ENCODE data around the gene HSD17B13. TPM values are rescaled to one million over a fixed set of nuclear protein-coding genes. Genes with fewer than 3 reads are reported as not detected.
"Not testable (repeated sequence)": the region's sequence is repeated elsewhere in the genome, so short reads cannot be mapped to it uniquely, and the experiment has no call there.

Gene HSD17B13
- total RNA-seq, 1 donor from 2014 or later, result 0.31 TPM

DNA sequence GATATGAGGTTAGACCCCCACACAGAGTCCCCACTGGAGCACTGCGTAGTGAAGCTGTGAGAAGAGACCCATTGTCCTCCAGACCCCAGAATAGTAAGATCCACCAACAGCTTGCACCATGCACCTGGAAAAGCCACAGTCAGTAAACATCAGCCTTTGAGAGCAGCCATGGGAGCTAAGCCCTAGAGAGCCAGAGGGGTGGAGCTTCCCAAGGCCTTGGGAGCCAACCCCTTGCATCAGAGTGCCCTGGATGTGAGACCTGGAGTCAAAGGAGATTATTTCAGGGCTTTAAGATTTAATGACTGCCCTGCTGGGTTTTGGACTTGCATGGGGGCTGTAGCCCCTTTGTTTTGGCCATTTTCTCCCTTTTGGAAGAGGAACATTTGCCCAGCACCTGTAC lies 35.7 kb downstream of the HSD17B13 start:
- no peak for DNase-seq (ENCODE audit: low spot score, unreplicated experiment)
- H3K36me3 Mint-ChIP-seq (ENCODE audit: insufficient read depth), result no peaks in the 10 kb centered on the region
- H3K4me1 Mint-ChIP-seq (ENCODE audit: low read depth), result no peaks in the 10 kb centered on the region
- no peaks in the 10 kb centered on the region for H3K27me3 Mint-ChIP-seq
- H3K4me3 Mint-ChIP-seq (ENCODE audit: low read depth), result no peak overlapping the region
- peaks cover 22% of the 10 kb centered on the region for H3K9me3 Mint-ChIP-seq (ENCODE audit: low read depth)
- TF ChIP-seq, protein P1, sequence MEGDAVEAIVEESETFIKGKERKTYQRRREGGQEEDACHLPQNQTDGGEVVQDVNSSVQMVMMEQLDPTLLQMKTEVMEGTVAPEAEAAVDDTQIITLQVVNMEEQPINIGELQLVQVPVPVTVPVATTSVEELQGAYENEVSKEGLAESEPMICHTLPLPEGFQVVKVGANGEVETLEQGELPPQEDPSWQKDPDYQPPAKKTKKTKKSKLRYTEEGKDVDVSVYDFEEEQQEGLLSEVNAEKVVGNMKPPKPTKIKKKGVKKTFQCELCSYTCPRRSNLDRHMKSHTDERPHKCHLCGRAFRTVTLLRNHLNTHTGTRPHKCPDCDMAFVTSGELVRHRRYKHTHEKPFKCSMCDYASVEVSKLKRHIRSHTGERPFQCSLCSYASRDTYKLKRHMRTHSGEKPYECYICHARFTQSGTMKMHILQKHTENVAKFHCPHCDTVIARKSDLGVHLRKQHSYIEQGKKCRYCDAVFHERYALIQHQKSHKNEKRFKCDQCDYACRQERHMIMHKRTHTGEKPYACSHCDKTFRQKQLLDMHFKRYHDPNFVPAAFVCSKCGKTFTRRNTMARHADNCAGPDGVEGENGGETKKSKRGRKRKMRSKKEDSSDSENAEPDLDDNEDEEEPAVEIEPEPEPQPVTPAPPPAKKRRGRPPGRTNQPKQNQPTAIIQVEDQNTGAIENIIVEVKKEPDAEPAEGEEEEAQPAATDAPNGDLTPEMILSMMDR (IDR thresholded peaks at IDR 0.05; ENCODE audit: unreplicated experiment), result no peak
- H3K27ac Mint-ChIP-seq, result no peak overlapping the region

DNA sequence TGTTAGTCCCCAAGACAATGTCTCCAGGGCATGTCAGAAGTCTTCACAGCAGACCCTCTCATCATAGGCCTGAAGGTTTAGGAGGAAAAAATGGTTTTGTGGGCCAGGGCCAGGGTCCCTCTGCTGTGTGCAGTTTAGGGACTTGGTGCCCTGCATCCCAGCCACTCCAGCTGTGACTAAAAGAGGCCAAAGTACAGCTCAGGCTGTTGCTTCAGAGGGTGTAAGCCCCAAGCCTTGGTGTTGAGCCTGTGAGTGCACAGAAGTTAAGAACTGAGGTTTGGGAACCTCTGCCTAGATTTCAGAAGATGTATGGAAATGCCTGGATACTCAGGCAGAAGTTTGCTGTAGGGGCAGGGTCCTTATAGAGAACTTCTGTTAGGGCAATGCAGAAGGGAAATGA lies 38.4 kb downstream of the HSD17B13 start:
- H3K27me3 Mint-ChIP-seq; H3K4me3 Mint-ChIP-seq (ENCODE audit: low read depth); H3K27ac Mint-ChIP-seq; H3K36me3 Mint-ChIP-seq (ENCODE audit: insufficient read depth); H3K4me1 Mint-ChIP-seq (ENCODE audit: low read depth); DNase-seq (ENCODE audit: low spot score, unreplicated experiment): not testable (repeated sequence)
- H3K9me3 Mint-ChIP-seq (ENCODE audit: low read depth), result peaks cover 22% of the 10 kb centered on the region

DNA sequence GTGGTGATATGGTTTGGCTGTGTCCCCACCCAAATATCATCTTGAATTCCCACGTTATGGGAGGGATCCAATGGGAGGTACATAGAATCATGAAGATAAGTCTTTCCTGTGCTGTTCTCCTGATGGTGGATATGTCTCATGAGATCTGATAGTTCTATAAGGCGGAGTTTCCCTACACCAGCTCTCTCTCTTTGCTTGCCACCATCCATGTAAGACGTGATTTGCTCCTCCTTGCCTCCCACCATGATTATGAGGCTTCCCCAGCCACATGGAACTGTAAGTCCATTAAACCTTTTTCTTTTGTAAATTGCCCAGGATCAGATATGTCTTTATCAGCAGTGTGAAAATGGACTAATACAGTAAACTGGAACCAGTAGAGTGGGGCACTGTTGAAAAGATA lies 39.5 kb downstream of the HSD17B13 start:
- Mint-ChIP-seq H3K27me3 (no peaks in the 10 kb centered on the region), H3K36me3 (ENCODE audit: insufficient read depth) (no peaks in the 10 kb centered on the region), H3K4me3 (ENCODE audit: low read depth) (no peak overlapping the region), H3K4me1 (ENCODE audit: low read depth) (peaks cover 6% of the 10 kb centered on the region), H3K27ac (no peak overlapping the region), H3K9me3 (ENCODE audit: low read depth) (peaks cover 22% of the 10 kb centered on the region)
- TF ChIP-seq, protein P1 (IDR thresholded peaks at IDR 0.05; ENCODE audit: unreplicated experiment), result no peak
- DNase-seq (ENCODE audit: low spot score, unreplicated experiment), result no peak

DNA sequence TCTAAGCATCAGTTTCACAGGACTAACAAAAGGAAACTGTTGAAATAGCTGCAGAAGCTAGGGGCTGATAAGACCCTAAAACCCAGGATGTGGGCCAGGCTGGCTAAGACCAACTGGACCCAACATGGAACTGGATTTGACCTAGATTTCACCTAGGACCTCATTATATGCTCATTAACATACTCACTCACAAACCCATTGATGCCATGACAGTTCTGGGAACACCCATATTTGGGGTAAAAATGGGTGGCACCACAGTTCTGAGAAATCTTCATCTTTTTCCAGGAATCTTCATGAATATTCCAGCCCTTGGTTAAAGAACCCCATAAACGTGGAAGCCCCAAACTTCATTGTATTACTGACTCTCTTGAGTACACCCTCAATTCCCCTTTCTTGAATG lies 41.1 kb downstream of the HSD17B13 start:
- peaks cover 15% of the 10 kb centered on the region for H3K9me3 Mint-ChIP-seq (ENCODE audit: low read depth)
- TF ChIP-seq, protein P1 (IDR thresholded peaks at IDR 0.05; ENCODE audit: unreplicated experiment), result no peak
- DNase-seq (ENCODE audit: low spot score, unreplicated experiment), result no peak
- H3K4me3 Mint-ChIP-seq (ENCODE audit: low read depth), result no peak overlapping the region
- H3K27ac Mint-ChIP-seq, result no peak overlapping the region
- no peaks in the 10 kb centered on the region for H3K36me3 Mint-ChIP-seq (ENCODE audit: insufficient read depth)
- peaks cover 8% of the 10 kb centered on the region for H3K4me1 Mint-ChIP-seq (ENCODE audit: low read depth)
- no peaks in the 10 kb centered on the region for H3K27me3 Mint-ChIP-seq

DNA sequence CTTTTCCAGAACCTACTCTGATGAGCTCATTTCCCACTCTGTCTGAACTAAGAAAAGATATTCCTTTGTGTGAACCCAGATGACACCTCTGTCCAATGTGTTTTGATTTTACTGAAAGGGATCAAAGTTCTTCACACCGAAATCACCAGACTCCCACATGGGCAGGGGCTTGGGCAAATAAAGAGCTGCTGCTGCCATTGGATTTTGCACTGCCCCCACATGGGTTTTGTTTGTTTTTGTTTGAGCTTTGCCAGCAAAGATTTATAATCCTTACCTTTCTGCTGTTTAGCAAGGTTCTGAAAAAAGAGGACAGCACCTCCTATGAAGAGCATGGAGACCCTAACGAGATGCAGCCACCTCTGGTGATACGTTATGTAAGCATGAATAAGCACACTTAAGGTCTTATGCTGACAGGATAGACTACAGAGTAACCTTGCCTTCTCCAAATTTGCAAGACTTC lies 44.3 kb downstream of the HSD17B13 start:
- Mint-ChIP-seq H3K27ac (no peak overlapping the region), H3K9me3 (ENCODE audit: low read depth) (peaks cover 5% of the 10 kb centered on the region), H3K27me3 (peaks cover 3% of the 10 kb centered on the region), H3K4me3 (ENCODE audit: low read depth) (no peak overlapping the region), H3K36me3 (ENCODE audit: insufficient read depth) (no peaks in the 10 kb centered on the region), H3K4me1 (ENCODE audit: low read depth) (peaks cover 8% of the 10 kb centered on the region)
- DNase-seq (ENCODE audit: low spot score, unreplicated experiment), result no peak
- TF ChIP-seq, protein P1 (IDR thresholded peaks at IDR 0.05; ENCODE audit: unreplicated experiment), result no peak

DNA sequence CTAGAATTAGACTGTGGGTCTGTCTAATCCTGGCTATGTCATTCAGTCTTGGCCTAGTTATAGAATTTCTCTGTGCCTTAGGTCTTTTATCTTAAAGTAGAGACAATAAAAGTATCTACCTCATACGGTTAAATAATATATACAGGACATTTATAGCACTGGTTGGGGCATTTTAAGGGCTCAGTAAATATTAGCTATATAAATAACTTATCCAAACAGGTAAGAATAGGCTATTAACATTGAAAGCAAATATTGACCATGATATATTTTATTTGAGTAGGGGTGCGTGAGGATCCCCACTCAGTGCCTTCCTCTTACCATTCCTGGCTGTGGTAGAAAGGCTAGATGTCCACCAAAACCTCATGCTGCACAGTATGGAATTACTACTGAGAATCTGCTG lies 47.4 kb downstream of the HSD17B13 start:
- Mint-ChIP-seq H3K27me3 (peaks cover 3% of the 10 kb centered on the region), H3K4me3 (ENCODE audit: low read depth) (no peak overlapping the region), H3K4me1 (ENCODE audit: low read depth) (peaks cover 10% of the 10 kb centered on the region), H3K9me3 (ENCODE audit: low read depth) (no peaks in the 10 kb centered on the region), H3K36me3 (ENCODE audit: insufficient read depth) (no peaks in the 10 kb centered on the region), H3K27ac (no peak overlapping the region)
- DNase-seq (ENCODE audit: low spot score, unreplicated experiment), result no peak
- TF ChIP-seq, protein P1 (IDR thresholded peaks at IDR 0.05; ENCODE audit: unreplicated experiment), result no peak

Data from progenitor cell of endocrine pancreas (in vitro differentiated cells).